HFFc6 (cell line): ENCODE results near the gene ADGRA1. TPM values are rescaled to one million over a fixed set of nuclear protein-coding genes. Genes with fewer than 3 reads are reported as not detected.

ENCODE experiments used
- DNase-seq: peaks from one replicate; pipeline ENCODE4 v3.0.0-alpha.2; 2018
- H3K27ac Mint-ChIP-seq: 2 replicates; pipeline ENCODE4 v1.8.0; 2020; ENCODE audit warnings: mild to moderate bottlenecking, mixed read lengths
- H3K27me3 Mint-ChIP-seq: 2 replicates; pipeline ENCODE4 v1.8.0; 2021; ENCODE audit warnings: mild to moderate bottlenecking, moderate library complexity, mixed read lengths; ENCODE audit not compliant: insufficient read depth
- H3K36me3 Mint-ChIP-seq: 2 replicates; pipeline ENCODE4 v1.8.0; 2021; ENCODE audit warnings: low read depth, mixed read lengths
- H3K4me1 Mint-ChIP-seq: 2 replicates; pipeline ENCODE4 v1.8.0; 2020; ENCODE audit warnings: low read depth, mixed read lengths
- H3K4me3 Mint-ChIP-seq: 2 replicates; pipeline ENCODE4 v1.8.0; 2020; ENCODE audit warnings: mild to moderate bottlenecking, moderate library complexity, mixed read lengths
- H3K9me3 Mint-ChIP-seq: 2 replicates; pipeline ENCODE4 v1.8.0; 2020; ENCODE audit warnings: mild to moderate bottlenecking, mixed read lengths
- total RNA-seq, 6 experiments: library from RNA; stranded (reverse); fragmentation: NEBNext Ultra II Directional; extraction: Animal tissue kit (Norgen Biotek cat#: 25700); gene quantifications; 2 replicates in 1 of 6; 3 replicates in 5 of 6; pipeline ENCODE4 v1.2.3, GENCODE V29; 2021
- TF ChIP-seq, protein P1 (sequence below): fragments of 200-600 bp; sonication (generic); IDR thresholded peaks from 2 replicates; pipeline ENCODE4 v1.5.0; 2021; ENCODE audit warnings: antibody characterized with exemption, mild to moderate bottlenecking

ADGRA1 gene
- total RNA-seq, 6 experiments from 2014 or later: not detected

DNA sequence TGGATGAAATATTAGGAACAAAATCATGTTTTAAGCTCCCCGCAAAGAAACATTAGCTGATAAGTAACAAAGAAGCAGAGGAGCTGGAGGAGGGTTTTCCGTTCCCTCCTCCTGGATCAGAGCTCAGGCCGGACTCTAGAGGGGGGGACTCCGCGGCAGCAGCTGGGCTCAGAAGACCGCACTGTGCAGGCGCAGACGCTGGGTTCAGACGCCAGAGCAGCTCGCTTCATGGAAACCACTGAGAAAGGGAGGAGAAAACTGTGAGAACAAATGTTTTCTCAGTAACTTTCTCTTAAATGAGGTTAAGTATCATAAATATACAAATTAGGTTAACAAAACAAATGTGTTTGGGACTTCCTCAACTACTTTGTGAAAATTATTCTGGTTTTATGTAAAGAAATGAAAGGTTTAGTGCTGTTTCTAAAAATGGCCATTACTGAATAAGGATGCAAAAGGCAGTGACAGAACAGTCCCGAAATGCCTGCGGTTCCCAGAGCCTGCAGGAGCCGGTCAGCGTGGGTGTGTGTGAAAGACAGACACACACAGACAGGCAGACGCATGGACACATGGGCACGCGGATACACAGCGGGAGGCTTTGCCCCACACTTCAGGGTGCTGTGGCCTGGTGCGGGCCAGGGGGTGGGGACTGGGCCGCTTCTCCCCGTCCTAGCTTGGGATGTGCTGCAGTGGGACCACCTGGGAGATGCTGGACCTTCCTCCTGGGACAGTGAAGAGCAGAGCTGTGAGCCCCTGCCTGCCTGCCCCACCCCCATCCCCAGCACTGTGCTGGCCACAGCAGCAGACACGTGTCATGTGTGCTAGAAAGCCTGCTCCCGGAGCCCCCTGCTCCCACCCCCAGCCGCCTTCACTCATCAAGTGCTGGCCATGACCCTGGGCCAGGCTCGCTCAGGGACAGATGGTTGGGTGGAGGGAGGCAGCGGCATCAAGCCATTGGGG is 20.3 kb upstream of the ADGRA1 start:
- Mint-ChIP-seq H3K4me1 (no peaks in the 10 kb centered on the region), H3K27me3 (peaks cover 4% of the 10 kb centered on the region; the same call in 1 of the 2 replicates), H3K27ac (no peak overlapping the region), H3K9me3 (peaks cover 18% of the 10 kb centered on the region), H3K4me3 (no peak overlapping the region), H3K36me3 (peaks cover 7% of the 10 kb centered on the region; the same call in 1 of the 2 replicates)
- DNase-seq: no peak
- TF ChIP-seq, protein P1, sequence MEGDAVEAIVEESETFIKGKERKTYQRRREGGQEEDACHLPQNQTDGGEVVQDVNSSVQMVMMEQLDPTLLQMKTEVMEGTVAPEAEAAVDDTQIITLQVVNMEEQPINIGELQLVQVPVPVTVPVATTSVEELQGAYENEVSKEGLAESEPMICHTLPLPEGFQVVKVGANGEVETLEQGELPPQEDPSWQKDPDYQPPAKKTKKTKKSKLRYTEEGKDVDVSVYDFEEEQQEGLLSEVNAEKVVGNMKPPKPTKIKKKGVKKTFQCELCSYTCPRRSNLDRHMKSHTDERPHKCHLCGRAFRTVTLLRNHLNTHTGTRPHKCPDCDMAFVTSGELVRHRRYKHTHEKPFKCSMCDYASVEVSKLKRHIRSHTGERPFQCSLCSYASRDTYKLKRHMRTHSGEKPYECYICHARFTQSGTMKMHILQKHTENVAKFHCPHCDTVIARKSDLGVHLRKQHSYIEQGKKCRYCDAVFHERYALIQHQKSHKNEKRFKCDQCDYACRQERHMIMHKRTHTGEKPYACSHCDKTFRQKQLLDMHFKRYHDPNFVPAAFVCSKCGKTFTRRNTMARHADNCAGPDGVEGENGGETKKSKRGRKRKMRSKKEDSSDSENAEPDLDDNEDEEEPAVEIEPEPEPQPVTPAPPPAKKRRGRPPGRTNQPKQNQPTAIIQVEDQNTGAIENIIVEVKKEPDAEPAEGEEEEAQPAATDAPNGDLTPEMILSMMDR: no peak

DNA sequence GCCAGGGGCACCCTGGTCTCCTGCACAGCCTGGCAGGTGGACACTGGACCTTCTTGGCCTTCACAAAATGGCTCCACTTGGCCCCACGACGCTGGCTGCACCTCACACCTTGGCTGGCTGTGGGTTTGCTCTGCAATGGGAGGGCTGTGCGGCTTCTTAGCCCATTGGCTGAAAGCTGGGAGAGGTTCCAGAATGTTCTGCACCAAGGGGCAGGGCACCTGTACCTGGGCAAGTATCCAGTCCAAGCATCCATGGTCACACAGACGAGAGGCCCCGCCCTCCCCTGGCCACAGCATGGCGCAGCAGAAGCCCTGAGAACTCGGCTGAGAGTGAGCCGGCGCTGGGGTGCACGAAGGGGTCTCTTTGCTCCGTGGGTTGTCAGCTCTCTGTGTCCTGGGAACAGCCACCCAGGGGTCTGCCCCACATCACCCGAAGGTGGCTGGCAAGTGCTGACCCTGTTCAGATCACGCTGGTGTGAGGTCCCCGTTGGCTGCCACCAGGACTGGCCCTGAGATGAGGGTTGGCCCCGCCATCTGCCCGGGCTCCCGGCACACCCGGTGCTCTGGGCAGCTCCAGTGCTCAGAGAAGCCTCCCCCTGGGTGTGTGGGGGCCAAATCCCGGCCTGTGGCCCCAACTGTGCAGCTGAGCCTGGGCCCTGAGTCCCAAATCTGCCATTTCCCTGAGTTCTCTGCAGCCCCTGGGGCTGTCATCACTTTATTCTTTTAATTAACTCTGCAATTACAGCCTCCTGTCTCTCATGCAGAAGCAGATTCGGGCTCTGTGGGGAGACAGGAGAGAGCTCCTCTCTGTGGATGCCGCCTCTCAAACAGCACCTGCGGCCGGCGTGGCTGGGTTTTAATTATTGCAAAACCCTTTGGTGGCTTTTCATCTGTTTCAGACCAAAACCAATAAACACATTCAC is 19.4 kb upstream of the ADGRA1 start:
- no peaks in the 10 kb centered on the region for H3K4me1 Mint-ChIP-seq
- no peak for DNase-seq
- H3K27ac Mint-ChIP-seq: no peak overlapping the region
- H3K27me3 Mint-ChIP-seq: peaks cover 4% of the 10 kb centered on the region; the same call in 1 of the 2 replicates
- no peak overlapping the region for H3K4me3 Mint-ChIP-seq
- no peaks in the 10 kb centered on the region for H3K36me3 Mint-ChIP-seq
- TF ChIP-seq, protein P1: no peak
- H3K9me3 Mint-ChIP-seq: peaks cover 9% of the 10 kb centered on the region

DNA sequence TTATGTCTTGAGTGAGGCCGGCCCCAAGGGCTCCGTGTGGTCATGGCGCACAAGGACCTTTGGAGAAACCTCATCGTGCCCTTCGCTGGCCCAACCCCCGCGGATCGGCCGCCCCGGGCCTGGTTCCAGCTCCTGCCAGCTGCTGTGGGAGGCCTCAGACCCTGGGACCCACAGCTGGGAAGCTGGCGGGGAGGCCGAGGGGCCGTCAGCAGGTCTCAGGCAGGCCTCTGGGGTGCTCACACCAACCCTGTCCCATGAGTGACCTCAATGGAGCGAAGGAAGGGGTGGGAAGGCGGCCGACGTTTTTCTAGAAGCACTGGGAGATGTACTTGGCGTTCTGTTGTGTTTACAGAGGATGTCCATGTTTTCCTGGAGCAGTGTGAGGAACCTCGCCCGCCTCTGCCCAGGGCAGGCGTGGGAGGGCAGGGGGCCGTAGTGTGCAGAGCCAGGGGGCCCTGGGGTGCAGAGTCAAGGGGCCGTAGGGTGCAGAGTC is 18.6 kb upstream of the ADGRA1 start:
- Mint-ChIP-seq H3K4me1 (no peaks in the 10 kb centered on the region), H3K27me3 (peaks cover 4% of the 10 kb centered on the region; the same call in 1 of the 2 replicates), H3K9me3 (peaks cover 13% of the 10 kb centered on the region), H3K36me3 (no peaks in the 10 kb centered on the region), H3K4me3 (no peak overlapping the region), H3K27ac (no peak overlapping the region)
- TF ChIP-seq, protein P1: no peak
- DNase-seq: no peak

DNA sequence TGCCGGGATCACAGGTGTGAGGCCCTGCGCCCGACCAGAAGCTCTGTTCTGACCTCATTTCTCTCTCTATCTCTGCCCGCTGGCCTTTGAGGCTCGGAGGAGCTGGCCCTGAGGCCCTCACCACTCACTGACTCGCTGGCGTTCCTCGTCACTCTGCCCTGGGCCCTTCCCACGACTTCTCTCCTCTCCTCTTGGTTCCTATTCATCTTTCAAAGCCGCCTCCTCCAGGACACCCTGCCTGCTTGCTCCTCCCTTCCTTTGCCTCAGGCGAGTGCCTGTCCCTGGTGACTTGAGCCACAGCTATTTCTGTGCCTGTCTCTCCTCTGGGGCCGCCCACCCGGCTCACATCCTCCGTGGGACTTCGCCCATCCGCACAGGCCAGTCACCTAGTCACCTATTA is 17.3 kb upstream of the ADGRA1 start:
- H3K4me3 Mint-ChIP-seq: no peak overlapping the region
- TF ChIP-seq, protein P1: no peak
- H3K36me3 Mint-ChIP-seq: no peaks in the 10 kb centered on the region
- DNase-seq: no peak
- H3K27ac Mint-ChIP-seq: no peak overlapping the region
- peaks cover 10% of the 10 kb centered on the region for H3K27me3 Mint-ChIP-seq
- H3K4me1 Mint-ChIP-seq: no peaks in the 10 kb centered on the region
- peaks cover 18% of the 10 kb centered on the region; the same call in 1 of the 2 replicates for H3K9me3 Mint-ChIP-seq

DNA sequence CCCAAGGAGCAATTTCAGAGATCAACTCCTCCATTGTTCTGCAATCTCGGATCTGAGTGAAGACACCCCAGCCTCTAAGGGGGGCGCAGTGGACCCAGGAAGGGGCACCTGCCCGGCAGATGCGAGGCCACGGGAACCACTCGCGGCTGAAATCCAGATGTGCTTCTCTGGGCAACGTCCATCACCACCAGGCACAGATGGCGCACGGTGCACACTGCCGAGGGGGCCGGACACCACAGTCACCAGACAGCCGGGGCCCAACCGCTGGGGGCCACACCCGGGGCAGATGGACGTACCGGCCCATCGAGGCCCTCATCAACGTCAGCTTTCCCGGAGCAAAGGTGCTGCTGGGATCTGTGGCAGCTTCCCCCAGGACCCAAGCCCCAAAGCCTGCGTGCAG is 16.9 kb upstream of the ADGRA1 start:
- Mint-ChIP-seq H3K9me3 (peaks cover 22% of the 10 kb centered on the region; the same call in 1 of the 2 replicates), H3K27me3 (peaks cover 13% of the 10 kb centered on the region), H3K36me3 (no peaks in the 10 kb centered on the region), H3K27ac (no peak overlapping the region), H3K4me1 (no peaks in the 10 kb centered on the region), H3K4me3 (no peak overlapping the region)
- TF ChIP-seq, protein P1: no peak
- no peak for DNase-seq
